Mesenchymal stem cell (in vitro differentiated cells and primary cell): Measurements from ENCODE around the gene ADAMTS19.

Source experiments
- DNase-seq: peaks from one replicate; pipeline ENCODE4 v3.0.0-alpha.2; 2013
- H2AFZ ChIP-seq: one replicate; pipeline ENCODE4 v1.6.1; 2013; ENCODE audit warnings: low read depth, mild to moderate bottlenecking, control low read depth, inconsistent platforms, low read length, moderate library complexity
- H2AK5ac ChIP-seq: 2 replicates; pipeline ENCODE4 v1.6.1; 2013; ENCODE audit warnings: low read length, moderate library complexity, mild to moderate bottlenecking, inconsistent platforms; ENCODE audit not compliant: severe bottlenecking
- H2BK120ac ChIP-seq: one replicate; pipeline ENCODE4 v1.6.1; 2013; ENCODE audit warnings: low read depth, mild to moderate bottlenecking, inconsistent platforms, low read length, moderate library complexity
- H2BK12ac ChIP-seq, 2 experiments: one replicate each; pipeline ENCODE4 v1.6.1; 2013; ENCODE audit warnings: inconsistent platforms in 2 of 2, low read length in 2 of 2, mild to moderate bottlenecking in 2 of 2, moderate library complexity in 2 of 2, control low read depth in 1 of 2
- H2BK15ac ChIP-seq: one replicate; pipeline ENCODE4 v1.6.1; 2013; ENCODE audit warnings: mild to moderate bottlenecking, low read depth, inconsistent platforms; ENCODE audit not compliant: poor library complexity, severe bottlenecking
- H2BK5ac ChIP-seq: 2 replicates; pipeline ENCODE4 v1.6.1; 2013; ENCODE audit warnings: low read depth, mild to moderate bottlenecking, low read length, control low read depth, inconsistent platforms; ENCODE audit not compliant: poor library complexity, severe bottlenecking
- H3K14ac ChIP-seq, 2 experiments: one replicate each; pipeline ENCODE4 v1.6.1; 2013; ENCODE audit warnings: inconsistent platforms in 2 of 2, low read length in 2 of 2, control low read depth in 1 of 2, mild to moderate bottlenecking in 1 of 2, moderate library complexity in 1 of 2
- H3K18ac ChIP-seq, 2 experiments: one replicate each; pipeline ENCODE4 v1.6.1; 2013; ENCODE audit warnings: inconsistent platforms in 2 of 2, low read length in 2 of 2, control low read depth in 1 of 2, low read depth in 1 of 2, mild to moderate bottlenecking in 1 of 2
- H3K23ac ChIP-seq, 2 experiments: one replicate each; pipeline ENCODE4 v1.6.1; 2013; ENCODE audit warnings: inconsistent platforms in 2 of 2, low read length in 2 of 2, mild to moderate bottlenecking in 2 of 2, moderate library complexity in 2 of 2, control low read depth in 1 of 2
- H3K27ac ChIP-seq: 2 replicates; pipeline ENCODE4 v1.5.1; 2013; ENCODE audit warnings: mild to moderate bottlenecking, moderate library complexity, low read length, control low read depth, inconsistent platforms; ENCODE audit not compliant: poor library complexity, severe bottlenecking
- H3K27me3 ChIP-seq, 2 experiments: 2 replicates each; pipeline versions ENCODE4 v1.6.1 to v1.7.0; 2013; ENCODE audit warnings: low read length in 2 of 2, mild to moderate bottlenecking in 2 of 2, moderate library complexity in 2 of 2, control low read depth in 1 of 2, inconsistent platforms in 1 of 2; ENCODE audit not compliant: control insufficient read depth in 1 of 2, insufficient read depth in 1 of 2
- H3K36me3 ChIP-seq, 2 experiments: 2 replicates each; pipeline versions ENCODE4 v1.6.1 to v1.7.0; 2013; ENCODE audit warnings: low read length in 2 of 2, control low read depth in 1 of 2, inconsistent platforms in 1 of 2, low read depth in 1 of 2, mild to moderate bottlenecking in 1 of 2; ENCODE audit not compliant: insufficient read depth in 2 of 2, control insufficient read depth in 1 of 2
- H3K4ac ChIP-seq, 2 experiments: one replicate each; pipeline ENCODE4 v1.6.1; 2013; ENCODE audit warnings: inconsistent platforms in 2 of 2, low read length in 2 of 2, mild to moderate bottlenecking in 2 of 2, moderate library complexity in 2 of 2, control low read depth in 1 of 2, low read depth in 1 of 2
- H3K4me1 ChIP-seq: 2 replicates; pipeline ENCODE4 v1.6.1; 2013; ENCODE audit warnings: low read depth, low read length, control low read depth; ENCODE audit not compliant: control insufficient read depth, insufficient read depth
- H3K4me2 ChIP-seq: 2 replicates; pipeline ENCODE4 v1.6.1; 2013; ENCODE audit warnings: low read length, mild to moderate bottlenecking, inconsistent platforms; ENCODE audit not compliant: poor library complexity, severe bottlenecking
- H3K4me3 ChIP-seq, 2 experiments: 2 replicates each; pipeline versions ENCODE4 v1.5.1 to v1.7.0; 2013; ENCODE audit warnings: low read length in 2 of 2, mild to moderate bottlenecking in 2 of 2, control low read depth in 1 of 2, low read depth in 1 of 2; ENCODE audit not compliant: insufficient read depth in 1 of 2
- H3K79me1 ChIP-seq: replicated peaks from 2 replicates; pipeline ENCODE4 v1.6.1; 2013; ENCODE audit warnings: mild to moderate bottlenecking, control low read depth, low read length, inconsistent platforms; ENCODE audit not compliant: poor library complexity, severe bottlenecking
- H3K9ac ChIP-seq: 2 replicates; pipeline ENCODE4 v1.7.0; 2013; ENCODE audit warnings: mild to moderate bottlenecking, low read length, moderate library complexity
- H3K9me3 ChIP-seq: 2 replicates; pipeline ENCODE4 v1.7.0; 2013; ENCODE audit warnings: mild to moderate bottlenecking, low read length; ENCODE audit not compliant: control insufficient read depth
- H4K8ac ChIP-seq: one replicate; pipeline ENCODE4 v1.6.1; 2013; ENCODE audit warnings: inconsistent platforms, mild to moderate bottlenecking, low read length, moderate library complexity
- H4K91ac ChIP-seq: one replicate; pipeline ENCODE4 v1.6.1; 2013; ENCODE audit warnings: mild to moderate bottlenecking, low read length, inconsistent platforms
- WGBS: methylation state at CpG from one replicate; pipeline ENCODE4 v1.1.7; 2013; ENCODE audit warnings: mixed read lengths; 5-methylcytosine and 5-hydroxymethylcytosine counted together

The ADAMTS19 gene

GRCh38 chr5:129591508-129592160 lies 131.5 kb downstream of the ADAMTS19 start:
- no peaks in the 10 kb centered on the region for H3K27me3 ChIP-seq
- no peak overlapping the region for H3K4me3 ChIP-seq
- no peaks in the 10 kb centered on the region for H3K4me1 ChIP-seq
- H2BK5ac ChIP-seq: no peak overlapping the region
- DNase-seq: no peak
- H3K27ac ChIP-seq: no peak overlapping the region
- H4K8ac ChIP-seq: no peak overlapping the region
- no peak overlapping the region for H3K4ac ChIP-seq
- H2AFZ ChIP-seq: no peak overlapping the region
- H3K18ac ChIP-seq: no peak overlapping the region
- H3K9ac ChIP-seq: no peak overlapping the region
- H2AK5ac ChIP-seq: no peak overlapping the region
- no peak overlapping the region for H2BK15ac ChIP-seq
- H3K79me1 ChIP-seq: no peaks in the 10 kb centered on the region
- no peak overlapping the region for H3K23ac ChIP-seq
- H3K9me3 ChIP-seq: no peaks in the 10 kb centered on the region
- H2BK120ac ChIP-seq: no peak overlapping the region
- no peak overlapping the region for H2BK12ac ChIP-seq
- no peak overlapping the region for H3K4me2 ChIP-seq
- WGBS: 72% methylated on average over 2 of the region's 3 CpGs
- H3K36me3 ChIP-seq: no peaks in the 10 kb centered on the region
- no peak overlapping the region for H3K14ac ChIP-seq
- H4K91ac ChIP-seq: no peak overlapping the region

- Histone ChIP-seq H3K9me3 (no peaks in the 10 kb centered on the region), H3K4ac (no peak overlapping the region), H3K27ac (no peak overlapping the region), H3K14ac (no peak overlapping the region), H4K91ac (no peak overlapping the region), H3K36me3 (no peaks in the 10 kb centered on the region), H3K79me1 (no peaks in the 10 kb centered on the region), H2BK120ac (no peak overlapping the region), H3K23ac (no peak overlapping the region), H2BK15ac (no peak overlapping the region), H2BK5ac (no peak overlapping the region), H3K27me3 (no peaks in the 10 kb centered on the region), H3K4me3 (no peak overlapping the region), H2BK12ac (no peak overlapping the region), H3K18ac (no peak overlapping the region), H2AFZ (no peak overlapping the region), H4K8ac (no peak overlapping the region), H3K4me1 (no peaks in the 10 kb centered on the region), H3K9ac (no peak overlapping the region), H2AK5ac (no peak overlapping the region), H3K4me2 (no peak overlapping the region)
- 90% methylated on average over 2 of the region's 2 CpGs for WGBS
- peak; percentile 16 for DNase-seq
Measured at GRCh38 chr5:129593525-129593924, 133.4 kb downstream of the ADAMTS19 start.

DNA sequence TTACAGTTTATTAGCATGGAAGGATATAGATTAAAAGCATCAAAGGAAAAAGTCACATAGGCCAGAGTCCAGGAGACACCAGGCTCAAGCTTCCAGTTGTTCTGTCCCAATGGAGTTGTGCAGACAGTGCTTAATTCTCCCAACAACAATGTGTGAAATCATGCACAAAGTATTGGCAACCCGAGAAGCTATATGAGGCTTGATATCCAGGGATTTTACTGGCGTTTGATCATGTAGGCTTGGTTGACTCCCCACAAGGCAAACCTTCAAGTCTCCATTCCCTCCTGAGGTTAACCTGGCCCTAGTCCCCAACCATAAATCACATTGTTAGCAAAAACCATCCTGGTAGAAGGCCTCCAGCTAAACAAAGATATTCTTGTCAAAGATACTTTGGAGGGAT lies 141.5 kb downstream of the ADAMTS19 start:
- DNase-seq: no peak
- Histone ChIP-seq H2BK12ac (no peak overlapping the region), H3K4me3 (no peak overlapping the region), H3K23ac (no peak overlapping the region), H2BK15ac (no peak overlapping the region), H3K4me1 (no peaks in the 10 kb centered on the region), H3K18ac (no peak overlapping the region), H3K27me3 (no peaks in the 10 kb centered on the region), H4K8ac (no peak overlapping the region), H2BK120ac (no peak overlapping the region), H2AK5ac (no peak overlapping the region), H3K79me1 (no peaks in the 10 kb centered on the region), H2BK5ac (no peak overlapping the region), H2AFZ (peak overlapping the region; percentile 14), H3K36me3 (no peaks in the 10 kb centered on the region), H3K4me2 (no peak overlapping the region), H3K27ac (no peak overlapping the region), H3K9me3 (no peaks in the 10 kb centered on the region), H4K91ac (no peak overlapping the region), H3K4ac (no peak overlapping the region), H3K14ac (no peak overlapping the region), H3K9ac (no peak overlapping the region)
- WGBS: 97% methylated on average over 2 of the region's 2 CpGs

GRCh38 chr5:129608350-129608749 lies 148.3 kb downstream of the ADAMTS19 start:
- Histone ChIP-seq H4K91ac (no peak overlapping the region), H3K14ac (no peak overlapping the region), H3K23ac (no peak overlapping the region), H2BK15ac (no peak overlapping the region), H3K18ac (no peak overlapping the region), H3K4me2 (no peak overlapping the region), H2AK5ac (no peak overlapping the region), H3K9ac (no peak overlapping the region), H3K4me1 (no peaks in the 10 kb centered on the region), H3K36me3 (no peaks in the 10 kb centered on the region), H3K4ac (no peak overlapping the region), H3K27me3 (no peaks in the 10 kb centered on the region), H2BK5ac (no peak overlapping the region), H4K8ac (no peak overlapping the region), H3K4me3 (no peak overlapping the region), H2BK12ac (no peak overlapping the region), H3K27ac (no peak overlapping the region), H3K9me3 (no peaks in the 10 kb centered on the region), H2BK120ac (no peak overlapping the region), H3K79me1 (no peaks in the 10 kb centered on the region), H2AFZ (no peak overlapping the region)
- 92% methylated on average over 1 of the region's 1 CpG for WGBS
- DNase-seq: no peak
